SKM-1 treated with dmso at 0.1 percent for 144 hours (cell line): ENCODE measurements around the gene TRIM62.

ENCODE experiments used
- DNase-seq: peaks from one replicate; lab custom pipeline; 2025; ENCODE audit not compliant: unreplicated experiment; lab: John Stamatoyannopoulos, UW

Gene TRIM62

GRCh38 chr1:33180911-33181890, 642 bp downstream of the TRIM62 start:
- no peak for DNase-seq

- peak; percentile 59 for DNase-seq
These were observed 1.5 kb downstream of the TRIM62 start for GRCh38 chr1:33180226-33180910.

- no peak for DNase-seq
These were observed 2.9 kb downstream of the TRIM62 start for GRCh38 chr1:33178836-33179439.

- DNase-seq = no peak
These were observed 3.8 kb downstream of the TRIM62 start for GRCh38 chr1:33177996-33178540.

GRCh38 chr1:33176887-33177286, 5.0 kb downstream of the TRIM62 start:
- no peak for DNase-seq

- DNase-seq = no peak
These were observed 5.4 kb downstream of the TRIM62 start for GRCh38 chr1:33176362-33176850.

- no peak for DNase-seq
These were observed 6.0 kb downstream of the TRIM62 start for GRCh38 chr1:33175865-33176264.

- DNase-seq = no peak
These were observed 8.8 kb downstream of the TRIM62 start for GRCh38 chr1:33173091-33173490.

- no peak for DNase-seq
These were observed 9.6 kb downstream of the TRIM62 start for GRCh38 chr1:33171977-33172813.

- no peak for DNase-seq
These were observed 11.2 kb downstream of the TRIM62 start for GRCh38 chr1:33170351-33171274.

GRCh38 chr1:33169290-33170055, 12.4 kb downstream of the TRIM62 start:
- no peak for DNase-seq

GRCh38 chr1:33168556-33169289, 13.1 kb downstream of the TRIM62 start:
- DNase-seq = no peak

- no peak for DNase-seq
These were observed 14.0 kb downstream of the TRIM62 start for GRCh38 chr1:33167650-33168447.

- DNase-seq = no peak
These were observed 16.0 kb downstream of the TRIM62 start for GRCh38 chr1:33165809-33166208.

- DNase-seq = no peak
These were observed 16.6 kb downstream of the TRIM62 start for GRCh38 chr1:33165209-33165608.

GRCh38 chr1:33163621-33164519, 18.0 kb downstream of the TRIM62 start:
- no peak for DNase-seq
